SK-N-SH (cell line): ENCODE results near the gene PHOSPHO2. TPM values are rescaled to one million over a fixed set of nuclear protein-coding genes. Genes with fewer than 3 reads are reported as not detected.
A peak's percentile ranks its signal among the peaks of the same experiment; 100 is the strongest.

Experiments
- CTCF ChIA-PET: fragments of 300-600, 350-600 bp; formaldehyde crosslinking; extraction: SDS; loops from one replicate; lab custom pipeline; 2021; lab: Yijun Ruan, JAX
- POLR2A ChIA-PET: fragments of 350-600 bp; sonication (Branson Sonifier 250); formaldehyde crosslinking; extraction: SDS; loops from one replicate; lab custom pipeline; 2020; ENCODE audit warnings: antibody characterized with exemption, inconsistent platforms; lab: Yijun Ruan, JAX
- DNase-seq: peaks from one replicate; pipeline ENCODE4 v3.0.0; 2012
- H2AFZ ChIP-seq: fragments of 200-600 bp; sonication (generic); 2 replicates; pipeline ENCODE4 v1.8.1; 2016; ENCODE audit warnings: antibody characterized with exemption, mild to moderate bottlenecking, low read depth
- H3F3A ChIP-seq: fragments of 200-600 bp; sonication (generic); replicated peaks from 2 replicates; pipeline ENCODE3; 2016; ENCODE audit warnings: antibody characterized with exemption, mild to moderate bottlenecking; ENCODE audit not compliant: insufficient read depth
- H3K27ac ChIP-seq, 2 experiments: fragments of 200-500 bp in 1 of 2; fragments of 200-600 bp in 1 of 2; sonication (Bioruptor generic) in 1 of 2; sonication (generic), shearing (Covaris generic) in 1 of 2; 2 replicates each; pipeline versions ENCODE4 v1.5.1 to v1.6.1; 2014 to 2016; ENCODE audit warnings: low read depth in 2 of 2, inconsistent platforms in 1 of 2, low read length in 1 of 2, mild to moderate bottlenecking in 1 of 2, mixed read lengths in 1 of 2
- H3K27me3 ChIP-seq: fragments of 200-600 bp; sonication (generic), shearing (Covaris generic); 2 replicates; pipeline ENCODE4 v1.6.1; 2016; ENCODE audit warnings: mixed run types; ENCODE audit not compliant: insufficient read depth
- H3K36me3 ChIP-seq, 2 experiments: fragments of 200-500 bp in 1 of 2; fragments of 200-600 bp in 1 of 2; sonication (Bioruptor generic) in 1 of 2; sonication (generic) in 1 of 2; replicated peaks in 1 of 2; 2 replicates each; pipeline versions ENCODE3 to v1.5.1; 2014 to 2016; ENCODE audit warnings: low read length in 1 of 2, mild to moderate bottlenecking in 1 of 2; ENCODE audit not compliant: insufficient read depth in 2 of 2, control insufficient read depth in 1 of 2
- H3K4me1 ChIP-seq, 2 experiments: fragments of 200-500 bp in 1 of 2; fragments of 200-600 bp in 1 of 2; sonication (Bioruptor generic) in 1 of 2; sonication (generic), shearing (Covaris generic) in 1 of 2; 2 replicates each; pipeline versions ENCODE4 v1.5.1 to v1.6.1; 2014 to 2016; ENCODE audit warnings: low read depth in 1 of 2, low read length in 1 of 2, mixed run types in 1 of 2; ENCODE audit not compliant: insufficient read depth in 2 of 2, control insufficient read depth in 1 of 2
- H3K4me2 ChIP-seq: fragments of 200-600 bp; sonication (generic), shearing (Covaris generic); 2 replicates; pipeline ENCODE4 v1.6.1; 2017; ENCODE audit warnings: mixed run types
- H3K4me3 ChIP-seq, 2 experiments: fragments of 200-500 bp in 1 of 2; fragments of 200-600 bp in 1 of 2; sonication (Bioruptor generic) in 1 of 2; sonication (generic), shearing (Covaris generic) in 1 of 2; 2 replicates each; pipeline versions ENCODE4 v1.5.1 to v1.8.1; 2014 to 2016; ENCODE audit warnings: low read depth in 2 of 2, inconsistent platforms in 1 of 2, low read length in 1 of 2, mild to moderate bottlenecking in 1 of 2, mixed read lengths in 1 of 2, moderate library complexity in 1 of 2
- H3K79me2 ChIP-seq: fragments of 200-600 bp; sonication (generic); 2 replicates; pipeline ENCODE4 v1.8.1; 2017; ENCODE audit warnings: mild to moderate bottlenecking; ENCODE audit not compliant: insufficient read depth
- H3K9ac ChIP-seq: fragments of 200-600 bp; sonication (generic); 2 replicates; pipeline ENCODE4 v1.6.1; 2017; ENCODE audit warnings: mixed run types
- H3K9me2 ChIP-seq: fragments of 200-600 bp; sonication (generic); 2 replicates; pipeline ENCODE4 v1.6.1; 2017; ENCODE audit warnings: mixed run types
- H3K9me3 ChIP-seq: fragments of 200-600 bp; sonication (generic); 2 replicates; pipeline ENCODE4 v1.6.1; 2017; ENCODE audit warnings: mixed run types, mild to moderate bottlenecking, moderate library complexity
- H4K20me1 ChIP-seq: fragments of 200-600 bp; sonication (generic); 2 replicates; pipeline ENCODE4 v1.6.1; 2017; ENCODE audit warnings: mild to moderate bottlenecking, mixed run types; ENCODE audit not compliant: insufficient read depth
- EP300 ChIP-seq, 2 experiments: IDR thresholded peaks; 2 replicates each; pipeline versions ENCODE4 v1.4.0 to v1.6.1; 2012; ENCODE audit warnings: borderline replicate concordance in 1 of 2, low read depth in 1 of 2, low read length in 1 of 2
- FOSL2 ChIP-seq: IDR thresholded peaks from 2 replicates; pipeline ENCODE4 v1.4.0; 2012; ENCODE audit warnings: low read depth, mild to moderate bottlenecking, moderate library complexity, borderline replicate concordance
- GABPA ChIP-seq: IDR thresholded peaks from 2 replicates; pipeline ENCODE4 v1.4.0; 2012; ENCODE audit warnings: low read depth, mild to moderate bottlenecking
- GATA2 ChIP-seq: sonication (generic); formaldehyde crosslinking; IDR thresholded peaks from 2 replicates; pipeline ENCODE4 v1.5.0; 2020; ENCODE audit warnings: mild to moderate bottlenecking, missing genetic modification reagents
- MEF2A ChIP-seq: IDR thresholded peaks from 2 replicates; pipeline ENCODE4 v1.4.0; 2012; ENCODE audit warnings: low read depth, borderline replicate concordance
- MXI1 ChIP-seq: IDR thresholded peaks from 2 replicates; pipeline ENCODE4 v1.6.1; 2012; ENCODE audit warnings: mild to moderate bottlenecking, low read depth, low read length, improper control_type of control experiment
- NFIC ChIP-seq: IDR thresholded peaks from 2 replicates; pipeline ENCODE4 v1.4.0; 2012; ENCODE audit warnings: borderline replicate concordance
- REST ChIP-seq: IDR thresholded peaks from 2 replicates; pipeline ENCODE4 v1.6.1; 2012; ENCODE audit warnings: mild to moderate bottlenecking, low read depth, low read length, moderate library complexity
- RXRA ChIP-seq: IDR thresholded peaks from 2 replicates; pipeline ENCODE4 v1.4.0; 2012; ENCODE audit warnings: low read depth, mild to moderate bottlenecking, borderline replicate concordance
- ZBTB33 ChIP-seq: IDR thresholded peaks from 2 replicates; pipeline ENCODE4 v1.4.0; 2012; ENCODE audit warnings: low read depth, borderline replicate concordance
- WGBS: methylation state at CpG from one replicate; pipeline ENCODE4 v1.1.6; 2017; ENCODE audit warnings: low lambda C conversion rate; 5-methylcytosine and 5-hydroxymethylcytosine counted together
- polyA plus RNA-seq, 3 experiments: library from polyadenylated mRNA; depleted of rRNA; stranded (reverse); fragments of >200 nt; gene quantifications; 2 replicates each; pipeline ENCODE4 v1.2.3, GENCODE V29; 2012

PHOSPHO2 gene
- polyA plus RNA-seq, 1 of the 3 experiments (the other 2 are of a cell fraction) = 1.1 TPM

- H3K4me2 ChIP-seq = no peak overlapping the region
- no peak overlapping the region for H2AFZ ChIP-seq
- H4K20me1 ChIP-seq = no peaks in the 10 kb centered on the region
- no peaks in the 10 kb centered on the region for H3K9me2 ChIP-seq
- 100% methylated on average over 1 of the region's 1 CpG for WGBS
- ChIA-PET POLR2A (no interaction called here), CTCF (interaction anchor here (1.2 kb wide), 1 partner anchor 14 kb away, joined by 3 read pairs; no protein-coding TSS in a partner anchor)
- no peaks in the 10 kb centered on the region for H3K9me3 ChIP-seq
- H3K36me3 ChIP-seq = peaks cover 0 to 3% of the 10 kb centered on the region in 2 experiments
- H3K79me2 ChIP-seq = no peaks in the 10 kb centered on the region
- no peak overlapping the region for H3K27ac ChIP-seq
- TF ChIP-seq ZBTB33 = no peak
- no peak for TF ChIP-seq MXI1
- no peak for TF ChIP-seq EP300 (IDR thresholded peaks at IDR 0.05; ENCODE audit: borderline replicate concordance in 1 of 2, low read depth in 1 of 2, low read length in 1 of 2)
- no peak for TF ChIP-seq NFIC
- no peak for TF ChIP-seq GATA2 (CRISPR knock-in tag)
- H3K9ac ChIP-seq = no peak overlapping the region
- DNase-seq = no peak
- H3K27me3 ChIP-seq = no peaks in the 10 kb centered on the region
- no peak overlapping the region for H3K4me3 ChIP-seq
- peaks cover 6 to 31% of the 10 kb centered on the region in 2 experiments; a peak in 2 of 4 replicates for H3K4me1 ChIP-seq
- H3F3A ChIP-seq = peaks cover 8% of the 10 kb centered on the region
Measured at GRCh38 chr2:169709981-169710380, 15.7 kb downstream of the PHOSPHO2 start.

- Histone ChIP-seq H3K79me2 (no peaks in the 10 kb centered on the region), H3F3A (no peaks in the 10 kb centered on the region), H3K9me2 (no peaks in the 10 kb centered on the region), H3K4me1 (peaks cover 16 to 48% of the 10 kb centered on the region in 2 experiments; a peak in 2 of 4 replicates), H3K36me3 (peaks cover 0 to 3% of the 10 kb centered on the region in 2 experiments), H2AFZ (no peak overlapping the region), H3K27ac (peak overlapping the region in 1 of 2 experiments; percentile 64; a peak in 1 of 4 replicates), H3K9ac (no peak overlapping the region), H3K27me3 (no peaks in the 10 kb centered on the region), H3K4me3 (no peak overlapping the region), H3K9me3 (no peaks in the 10 kb centered on the region), H4K20me1 (no peaks in the 10 kb centered on the region), H3K4me2 (no peak overlapping the region)
- CTCF ChIA-PET = interaction anchor here (0.8 to 0.9 kb wide), 2 partner anchors 10 to 17 kb away, joined by 3 to 4 read pairs; no protein-coding TSS in a partner anchor
- DNase-seq = no peak
- 60% methylated on average over 6 of the region's 7 CpGs for WGBS
- TF ChIP-seq RXRA = no peak
- TF ChIP-seq GABPA = no peak
- no peak for TF ChIP-seq FOSL2
- TF ChIP-seq EP300 (IDR thresholded peaks at IDR 0.05; ENCODE audit: borderline replicate concordance in 1 of 2, low read depth in 1 of 2, low read length in 1 of 2) = no peak
- TF ChIP-seq MXI1 = no peak
- no peak for TF ChIP-seq MEF2A
- no peak for TF ChIP-seq GATA2 (CRISPR knock-in tag)
- TF ChIP-seq NFIC = no peak
- TF ChIP-seq REST = no peak
- TF ChIP-seq, all 33 proteins: peak for 0
- POLR2A ChIA-PET = no interaction called here
Measured at GRCh38 chr2:169711751-169712509, 17.7 kb downstream of the PHOSPHO2 start.
